ENCODE data around the gene MYL11. TPM values are rescaled to one million over a fixed set of nuclear protein-coding genes. Genes with fewer than 3 reads are reported as not detected.
"Not testable (repeated sequence)": the region's sequence is repeated elsewhere in the genome, so short reads cannot be mapped to it uniquely, and the experiment has no call there.

Gene MYL11
- total RNA-seq, 1 experiment from 2014 or later = 1.4 TPM

GRCh38 chr16:30395992-30396585, 21.5 kb downstream of the MYL11 start:
- H4K20me1 ChIP-seq (ENCODE audit: insufficient read depth) = no peaks in the 10 kb centered on the region
- H3F3A ChIP-seq (ENCODE audit: insufficient read depth, low read depth) = peaks cover 49% of the 10 kb centered on the region
- DNase-seq = no peak
- H3K9me2 ChIP-seq (ENCODE audit: insufficient read depth) = no peaks in the 10 kb centered on the region
- peak overlapping the region; percentile 98 for H3K4me2 ChIP-seq
- no peaks in the 10 kb centered on the region for H3K27me3 ChIP-seq (ENCODE audit: insufficient read depth, low read depth)
- TF ChIP-seq CTCF (conservative IDR thresholded peaks at IDR 0.05) (no peak), EZH2 (IDR thresholded peaks at IDR 0.05; ENCODE audit: low read depth) (no peak)
- peak overlapping the region; percentile 98 for H3K4me3 ChIP-seq
- H3K79me2 ChIP-seq (ENCODE audit: low read depth) = peaks cover 26% of the 10 kb centered on the region
- intact Hi-C loops (cut with micrococcal nuclease; ENCODE audit: unreplicated experiment) = loop anchor here (1.0 kb wide), 2 partner anchors 18 to 41 kb away; partner anchors contain the start of gene CD2BP2
- H3K4me1 ChIP-seq (replicated peaks; ENCODE audit: insufficient read depth) = peaks cover 19% of the 10 kb centered on the region
- H2AFZ ChIP-seq = peak overlapping the region; percentile 82
- peak overlapping the region; percentile 68 for H3K27ac ChIP-seq
- POLR2A ChIA-PET (ENCODE audit: unreplicated experiment) = interaction anchor here (0.6 to 1.6 kb wide), 4 partner anchors 12 to 717 kb away, joined by 3 to 8 read pairs (median 4); partner anchors contain the start of genes TBX6 and ZNF771
- H3K36me3 ChIP-seq (ENCODE audit: low read depth) = no peaks in the 10 kb centered on the region
- CTCF ChIA-PET = interaction anchor here (0.6 to 1.3 kb wide), 3 partner anchors 13 to 34 kb away, joined by 3 to 5 read pairs (median 5); partner anchors contain the start of gene DCTPP1
- no peaks in the 10 kb centered on the region for H3K9me3 ChIP-seq (ENCODE audit: insufficient read depth, low read depth)
- no TSS peak for BruUV-seq (replicated peaks)

GRCh38 chr16:30396627-30397026, 22.0 kb downstream of the MYL11 start:
- DNase-seq; H3K36me3 ChIP-seq (ENCODE audit: low read depth); H3K9me3 ChIP-seq (ENCODE audit: insufficient read depth, low read depth); H3K27me3 ChIP-seq (ENCODE audit: insufficient read depth, low read depth); H2AFZ ChIP-seq; H4K20me1 ChIP-seq (ENCODE audit: insufficient read depth); H3K9me2 ChIP-seq (ENCODE audit: insufficient read depth); intact Hi-C loops (cut with micrococcal nuclease; ENCODE audit: unreplicated experiment): not testable (repeated sequence)
- Histone ChIP-seq H3K4me2 (peak overlapping the region; percentile 98), H3K27ac (peak overlapping the region; percentile 68), H3K4me1 (replicated peaks; ENCODE audit: insufficient read depth) (peaks cover 19% of the 10 kb centered on the region), H3K4me3 (peak overlapping the region; percentile 98), H3F3A (ENCODE audit: insufficient read depth, low read depth) (peaks cover 54% of the 10 kb centered on the region), H3K79me2 (ENCODE audit: low read depth) (peaks cover 26% of the 10 kb centered on the region)
- ChIA-PET POLR2A (ENCODE audit: unreplicated experiment) (interaction anchor here (0.7 kb wide), 1 partner anchor 717 kb away, joined by 8 read pairs; no protein-coding TSS in a partner anchor), CTCF (interaction anchor here (0.9 kb wide), 1 partner anchor 33 kb away, joined by 3 read pairs; the partner anchor contains the start of gene DCTPP1)
- TSS peak; percentile 26 for BruUV-seq (replicated peaks)

GRCh38 chr16:30397056-30397455, 22.5 kb downstream of the MYL11 start:
- CTCF ChIA-PET = no interaction called here
- no peak for DNase-seq
- H3K4me2 ChIP-seq = peak overlapping the region; percentile 98
- POLR2A ChIA-PET (ENCODE audit: unreplicated experiment) = no interaction called here
- no peaks in the 10 kb centered on the region for H3K36me3 ChIP-seq (ENCODE audit: low read depth)
- H3K27ac ChIP-seq = 0 out of 2 replicates have a peak overlapping the region, but pooled peaks have one; percentile 68
- no peaks in the 10 kb centered on the region for H3K9me2 ChIP-seq (ENCODE audit: insufficient read depth)
- no TSS peak for BruUV-seq (replicated peaks)
- peaks cover 26% of the 10 kb centered on the region for H3K79me2 ChIP-seq (ENCODE audit: low read depth)
- peaks cover 58% of the 10 kb centered on the region for H3F3A ChIP-seq (ENCODE audit: insufficient read depth, low read depth)
- H2AFZ ChIP-seq = no peak overlapping the region
- H3K27me3 ChIP-seq (ENCODE audit: insufficient read depth, low read depth) = no peaks in the 10 kb centered on the region
- intact Hi-C loops (cut with micrococcal nuclease; ENCODE audit: unreplicated experiment) = no loop called here
- peaks cover 19% of the 10 kb centered on the region for H3K4me1 ChIP-seq (replicated peaks; ENCODE audit: insufficient read depth)
- H3K4me3 ChIP-seq = peak overlapping the region; percentile 98; the same call in 1 of the 2 replicates
- TF ChIP-seq CTCF (conservative IDR thresholded peaks at IDR 0.05) = no peak
- TF ChIP-seq EZH2 (IDR thresholded peaks at IDR 0.05; ENCODE audit: low read depth) = no peak
- H4K20me1 ChIP-seq (ENCODE audit: insufficient read depth) = no peaks in the 10 kb centered on the region
- no peaks in the 10 kb centered on the region for H3K9me3 ChIP-seq (ENCODE audit: insufficient read depth, low read depth)
